GM12872 (cell line): ENCODE data around the gene TRIP10.

ENCODE experiments used
- CTCF ChIP-seq: IDR thresholded peaks from 3 replicates; pipeline ENCODE4 v1.5.1; 2011; ENCODE audit warnings: low read depth, mild to moderate bottlenecking, low read length, moderate library complexity; ENCODE audit not compliant: insufficient read depth

The TRIP10 gene

GRCh38 chr19:6723108-6723618 lies 16.3 kb upstream of the TRIP10 start:
- TF ChIP-seq CTCF = no peak

- no peak for TF ChIP-seq CTCF
These were observed 15.7 kb upstream of the TRIP10 start for GRCh38 chr19:6723738-6724137.

GRCh38 chr19:6724631-6725492 lies 14.6 kb upstream of the TRIP10 start:
- TF ChIP-seq CTCF = no peak

- no peak for TF ChIP-seq CTCF
These were observed 13.8 kb upstream of the TRIP10 start for GRCh38 chr19:6725513-6726231.

- TF ChIP-seq CTCF = no peak
These were observed 11.1 kb upstream of the TRIP10 start for GRCh38 chr19:6728346-6728745.

- TF ChIP-seq CTCF = no peak
These were observed 9.8 kb upstream of the TRIP10 start for GRCh38 chr19:6729573-6730152.

- TF ChIP-seq CTCF = no peak
These were observed 9.2 kb upstream of the TRIP10 start for GRCh38 chr19:6730153-6730804.
